Stimulated activated CD4-positive, alpha-beta T cell treated with anti-CD3 and anti-CD28 coated beads, TNF-alpha, amount 100 ng/mL, for 1 hour (primary cell): ENCODE results near the gene IRF8.

Experiments used
- DNase-seq, 3 donors: peaks; one replicate each; pipeline ENCODE4 v3.0.0-alpha.2; 2020; ENCODE audit warnings: low read depth in 3 of 3, low spot score in 1 of 3

Gene IRF8

DNA sequence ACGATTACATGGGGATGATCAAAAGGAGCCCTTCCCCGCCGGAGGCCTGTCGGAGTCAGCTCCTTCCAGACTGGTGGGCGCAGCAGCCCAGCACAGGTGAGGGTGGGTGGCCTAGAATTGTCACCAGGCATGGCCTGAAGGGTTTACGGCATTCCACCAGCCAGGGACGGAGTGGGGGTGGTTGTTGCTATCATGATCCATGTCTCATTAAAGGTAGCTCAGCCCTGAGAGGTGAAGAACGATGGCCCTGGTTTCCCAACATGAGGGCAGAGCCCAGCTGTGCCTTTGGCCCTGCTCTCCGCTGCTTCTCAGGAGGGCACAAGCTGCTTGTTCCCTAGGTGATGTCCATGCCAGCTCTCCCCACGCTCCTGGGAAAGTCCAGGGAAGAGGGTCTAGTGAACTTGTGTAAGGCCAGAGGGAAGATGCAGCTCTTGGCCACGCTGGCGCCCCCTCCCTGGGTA lies 14.2 kb downstream of the IRF8 start:
- no peak for DNase-seq

GRCh38 chr16:85913688-85914422 lies 14.9 kb downstream of the IRF8 start:
- no peak for DNase-seq

- DNase-seq = no peak
Observed at GRCh38 chr16:85914423-85914794, 15.4 kb downstream of the IRF8 start.

GRCh38 chr16:85915125-85915845 lies 16.3 kb downstream of the IRF8 start:
- DNase-seq = no peak

DNA sequence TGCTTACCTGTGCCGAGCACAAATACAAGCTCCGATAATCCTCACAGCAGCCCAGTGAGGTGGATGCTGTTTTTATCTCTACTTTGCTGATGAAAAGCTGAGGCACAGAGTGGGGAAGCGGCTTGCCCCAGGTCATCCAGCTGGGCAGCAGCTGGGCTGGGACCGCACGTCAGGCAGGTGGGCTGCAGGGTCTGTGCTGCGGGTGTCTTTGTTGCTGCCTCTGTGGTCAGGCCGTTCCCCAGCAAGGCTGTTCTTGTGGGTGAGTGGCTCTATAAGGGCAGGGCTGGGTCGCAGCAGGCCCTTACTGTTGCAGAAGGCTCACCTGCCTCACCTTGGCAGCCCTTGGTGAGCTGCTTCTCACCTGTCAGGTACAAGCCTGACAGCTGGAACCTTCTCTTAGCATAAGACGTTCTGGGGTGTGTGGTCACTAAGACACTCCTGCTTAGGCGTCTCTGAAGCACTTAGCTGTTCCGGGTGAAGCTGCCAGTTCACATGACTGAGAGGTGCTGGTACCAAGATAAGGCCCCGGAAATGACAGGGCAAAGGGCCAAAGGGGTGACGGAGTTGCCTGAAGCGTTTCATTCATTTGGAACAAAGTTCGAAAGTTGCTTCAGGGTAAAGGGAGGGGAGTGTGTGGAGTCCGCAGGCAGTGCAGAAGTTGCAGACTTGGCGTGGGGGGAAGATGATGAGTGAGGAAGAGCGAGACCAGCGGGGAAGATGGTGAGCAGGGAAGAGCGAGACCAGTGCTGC lies 17.4 kb downstream of the IRF8 start:
- no peak for DNase-seq

GRCh38 chr16:85917012-85917411 lies 18.1 kb downstream of the IRF8 start:
- no peak for DNase-seq

DNA sequence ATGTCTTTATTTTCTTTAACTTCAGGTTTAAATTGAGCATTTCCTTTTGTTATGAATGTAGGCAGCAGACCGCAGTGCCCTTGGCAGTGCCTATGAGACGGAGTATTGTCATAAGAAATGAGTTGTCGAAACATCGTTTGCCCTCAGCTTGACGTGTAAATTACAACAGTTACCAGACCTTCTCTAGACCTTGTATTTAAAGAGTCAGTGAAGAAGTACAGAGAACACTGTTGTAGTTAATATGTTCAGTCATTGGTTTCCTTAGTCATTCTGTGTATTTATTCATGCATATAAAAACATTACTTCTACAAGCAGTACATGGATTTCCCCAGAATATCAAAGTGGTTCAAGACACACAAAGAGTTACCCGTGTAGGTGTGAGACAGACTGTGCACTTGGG lies 19.0 kb downstream of the IRF8 start:
- no peak for DNase-seq

DNA sequence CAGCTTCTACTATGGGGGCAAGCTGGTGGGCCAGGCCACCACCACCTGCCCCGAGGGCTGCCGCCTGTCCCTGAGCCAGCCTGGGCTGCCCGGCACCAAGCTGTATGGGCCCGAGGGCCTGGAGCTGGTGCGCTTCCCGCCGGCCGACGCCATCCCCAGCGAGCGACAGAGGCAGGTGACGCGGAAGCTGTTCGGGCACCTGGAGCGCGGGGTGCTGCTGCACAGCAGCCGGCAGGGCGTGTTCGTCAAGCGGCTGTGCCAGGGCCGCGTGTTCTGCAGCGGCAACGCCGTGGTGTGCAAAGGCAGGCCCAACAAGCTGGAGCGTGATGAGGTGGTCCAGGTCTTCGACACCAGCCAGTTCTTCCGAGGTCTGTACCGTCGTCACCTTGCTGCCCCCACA lies 19.5 kb downstream of the IRF8 start:
- no peak for DNase-seq

- DNase-seq = no peak
Observed at GRCh38 chr16:85919271-85920267, 20.6 kb downstream of the IRF8 start.

DNA sequence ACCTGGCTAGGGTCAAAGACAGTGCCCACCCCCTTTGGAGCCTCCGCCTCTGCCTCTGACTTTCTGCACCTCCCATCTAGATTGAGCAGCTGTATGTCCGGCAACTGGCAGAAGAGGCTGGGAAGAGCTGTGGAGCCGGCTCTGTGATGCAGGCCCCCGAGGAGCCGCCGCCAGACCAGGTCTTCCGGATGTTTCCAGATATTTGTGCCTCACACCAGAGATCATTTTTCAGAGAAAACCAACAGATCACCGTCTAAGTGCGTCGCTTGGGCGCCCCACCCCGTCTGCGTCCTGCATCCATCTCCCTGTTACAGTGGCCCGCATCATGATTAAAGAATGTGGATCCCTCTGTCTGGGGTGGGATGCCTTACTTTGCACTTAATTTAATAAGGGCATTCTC lies 22.1 kb downstream of the IRF8 start:
- DNase-seq = no peak

DNA sequence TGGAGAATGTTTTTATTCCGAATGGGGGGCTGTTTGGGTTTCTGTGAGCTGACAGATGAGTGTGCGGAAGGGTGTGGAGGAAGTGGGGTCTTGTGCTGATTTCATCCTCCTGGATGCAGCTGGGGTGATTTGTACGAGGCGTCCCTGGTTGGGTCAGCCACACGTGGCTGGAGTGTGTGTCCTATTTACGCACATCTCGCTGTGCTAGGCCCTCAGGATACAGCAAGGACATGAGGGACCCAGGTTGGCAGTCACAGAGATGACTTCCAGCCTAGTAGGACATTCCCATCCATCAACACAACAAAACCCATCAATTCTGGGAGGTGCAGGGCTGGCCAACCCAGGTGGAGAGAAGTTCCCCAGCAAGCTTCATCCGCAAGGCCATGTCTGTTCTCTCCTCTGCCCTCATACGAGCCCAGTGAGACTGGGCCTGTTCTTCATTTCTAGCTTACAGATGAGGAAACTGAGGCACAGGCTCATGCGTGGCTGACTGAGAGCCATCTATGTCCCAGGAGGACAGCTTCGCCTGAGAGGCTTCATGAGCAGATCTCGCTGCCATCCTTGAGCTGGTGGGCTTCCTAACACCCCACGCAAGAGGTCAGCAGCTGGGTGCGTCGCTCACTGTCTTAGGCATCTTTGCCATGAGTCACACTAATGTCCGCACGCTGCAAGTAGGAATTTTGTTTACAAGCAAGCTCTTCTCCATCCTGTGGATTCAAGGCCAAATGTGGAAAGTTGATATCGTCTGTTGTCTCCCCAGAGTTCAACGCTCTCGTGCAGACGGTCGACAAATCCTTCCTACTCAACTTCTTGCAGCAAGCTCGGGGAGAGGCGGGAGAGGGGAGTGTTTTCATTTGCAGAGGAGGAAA lies 24.4 kb downstream of the IRF8 start:
- DNase-seq = no peak

GRCh38 chr16:85924675-85925074 lies 25.7 kb downstream of the IRF8 start:
- DNase-seq = no peak

GRCh38 chr16:85926370-85926769 lies 27.4 kb downstream of the IRF8 start:
- no peak for DNase-seq

GRCh38 chr16:85927371-85927770 lies 28.4 kb downstream of the IRF8 start:
- no peak for DNase-seq

GRCh38 chr16:85927959-85928358 lies 29.0 kb downstream of the IRF8 start:
- no peak for DNase-seq

DNA sequence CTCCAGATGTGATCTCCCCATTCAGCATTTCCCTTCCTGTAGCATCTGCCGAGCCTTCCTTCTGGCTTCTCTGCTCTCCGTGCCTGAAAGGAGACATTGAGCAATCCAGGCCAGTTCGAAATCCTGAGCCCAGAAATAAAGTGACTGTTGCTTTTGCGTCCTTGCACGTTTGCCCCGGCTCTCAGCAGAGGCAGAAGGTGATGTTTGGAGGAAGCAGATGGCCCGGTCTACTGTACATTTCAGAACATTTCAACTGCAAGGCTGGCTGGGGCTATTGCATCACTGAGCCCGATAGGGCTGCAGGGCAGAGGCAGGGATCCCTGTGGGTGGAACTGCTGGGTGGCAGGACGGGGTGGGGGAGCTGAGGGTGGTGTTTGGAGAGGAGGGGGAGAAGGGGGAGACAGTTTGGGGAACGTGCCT lies 29.4 kb downstream of the IRF8 start:
- DNase-seq = no peak

GRCh38 chr16:85929259-85929721 lies 30.3 kb downstream of the IRF8 start:
- no peak for DNase-seq

GRCh38 chr16:85930301-85930700 lies 31.3 kb downstream of the IRF8 start:
- no peak for DNase-seq

GRCh38 chr16:85931596-85932402 lies 32.8 kb downstream of the IRF8 start:
- no peak for DNase-seq
